HG03025 (cell line): ENCODE measurements around the gene SLC66A1.

Experiments
- ATAC-seq: cut with Tn5 transposase; IDR thresholded peaks from one replicate; pipeline ENCODE4 v1.9.1; 2021; ENCODE audit warnings: mild to moderate bottlenecking, moderate library complexity; ENCODE audit not compliant: unreplicated experiment, low FRiP score

SLC66A1 gene

GRCh38 chr1:19341201-19342061 is 29.3 kb downstream of the SLC66A1 start:
- ATAC-seq = no peak

DNA sequence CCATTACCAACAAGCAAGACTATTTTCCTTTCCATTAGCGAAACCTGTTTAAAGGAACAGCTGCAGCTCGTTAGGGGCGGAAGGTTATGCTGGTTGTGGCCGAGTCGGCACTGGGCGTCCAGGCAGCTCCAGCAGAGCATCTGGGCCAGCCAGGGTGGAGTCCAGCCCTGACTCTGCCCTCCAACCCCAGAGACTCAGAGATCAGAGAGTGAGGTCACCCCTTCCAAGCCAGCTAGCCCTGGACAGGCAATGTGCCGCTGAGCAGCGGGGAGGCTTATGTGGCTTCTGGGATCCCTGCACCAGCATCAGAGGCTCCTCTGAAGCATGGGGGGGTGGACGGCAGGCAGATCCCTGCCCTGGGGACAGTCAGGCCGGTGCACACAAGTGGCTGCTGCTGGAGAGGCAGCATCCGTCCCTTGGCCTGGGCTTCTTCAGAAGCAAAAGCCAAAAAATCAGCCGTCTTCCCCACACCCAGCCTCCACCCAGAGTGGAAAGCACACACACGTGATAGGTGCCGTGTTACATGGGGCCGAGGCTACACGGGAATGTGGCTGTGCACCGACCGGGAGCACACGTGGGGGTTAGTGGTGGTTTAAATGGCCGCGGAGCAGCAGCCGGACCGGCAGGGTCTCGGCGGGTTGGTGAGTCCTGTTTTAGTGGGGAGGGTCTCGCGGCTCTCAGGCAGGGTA is 30.1 kb downstream of the SLC66A1 start:
- no peak for ATAC-seq

DNA sequence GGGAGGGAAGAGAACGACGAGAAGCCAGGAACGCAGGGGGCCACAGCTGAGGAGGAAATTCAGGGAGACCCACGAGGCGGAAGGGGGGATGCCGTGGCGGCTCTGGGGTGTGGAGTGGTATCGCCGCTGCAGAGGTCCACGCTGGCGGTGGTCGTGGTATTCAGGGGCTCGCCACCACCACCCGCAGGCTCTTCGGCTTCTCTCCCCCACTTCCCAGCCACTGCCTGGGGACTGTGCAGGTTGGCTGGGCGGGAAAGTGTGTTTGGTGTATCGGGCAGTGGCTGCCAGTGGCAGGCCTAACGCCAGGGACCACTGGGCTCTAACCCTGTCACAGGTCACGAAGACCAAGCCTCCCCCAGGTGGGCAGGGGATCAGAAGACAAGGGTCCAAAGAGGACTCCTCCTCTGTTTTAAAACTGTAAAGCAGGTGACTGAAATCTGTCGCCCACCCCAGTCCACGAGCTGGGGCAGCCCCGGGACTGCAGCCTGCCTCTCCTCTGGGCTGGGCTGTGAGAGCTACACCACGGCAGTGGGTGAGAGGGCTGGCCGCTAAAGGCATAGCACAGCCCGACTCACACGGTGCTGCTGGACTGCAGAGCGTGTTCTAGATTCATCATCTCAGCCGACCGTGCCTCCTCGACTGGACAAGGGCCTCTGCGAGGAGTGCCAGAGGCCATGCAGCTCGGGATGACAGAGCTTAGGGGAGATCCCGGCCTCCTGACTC is 30.9 kb downstream of the SLC66A1 start:
- no peak for ATAC-seq

DNA sequence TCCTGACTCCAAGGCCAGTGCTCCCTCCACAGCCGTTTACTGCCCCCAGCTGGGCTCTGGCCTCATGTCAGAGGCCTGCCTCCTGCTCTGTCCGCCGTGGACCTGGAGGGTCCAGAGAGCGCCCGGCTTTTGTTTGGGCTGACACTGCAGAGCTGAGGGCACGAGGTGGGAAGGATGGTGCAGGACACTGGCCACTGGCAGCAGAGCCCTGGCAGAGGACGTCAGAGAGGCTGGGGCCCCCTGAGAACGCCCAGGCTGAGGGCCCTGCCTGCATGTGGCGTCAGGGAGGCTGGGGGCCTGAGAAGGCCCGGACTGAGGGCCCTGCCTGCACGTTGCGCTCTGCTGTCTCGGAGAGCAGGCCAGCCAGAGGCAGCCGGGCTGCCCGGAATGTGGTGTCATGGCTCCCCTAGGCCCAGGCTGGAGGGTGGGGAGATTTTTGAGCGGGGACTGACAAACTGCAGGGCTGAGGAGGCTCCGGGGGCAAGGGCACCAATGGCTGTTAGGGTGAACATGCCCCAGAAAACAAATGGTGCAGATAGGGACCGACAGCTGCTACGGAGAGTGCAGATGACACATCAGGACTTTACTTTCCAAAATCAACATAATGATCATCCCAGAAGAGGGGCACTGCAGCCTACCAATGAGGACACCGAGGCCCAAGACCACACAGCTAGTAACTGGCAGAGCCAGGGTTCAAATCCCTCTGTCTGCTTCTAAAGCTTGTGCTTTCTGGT is 31.7 kb downstream of the SLC66A1 start:
- ATAC-seq = no peak

DNA sequence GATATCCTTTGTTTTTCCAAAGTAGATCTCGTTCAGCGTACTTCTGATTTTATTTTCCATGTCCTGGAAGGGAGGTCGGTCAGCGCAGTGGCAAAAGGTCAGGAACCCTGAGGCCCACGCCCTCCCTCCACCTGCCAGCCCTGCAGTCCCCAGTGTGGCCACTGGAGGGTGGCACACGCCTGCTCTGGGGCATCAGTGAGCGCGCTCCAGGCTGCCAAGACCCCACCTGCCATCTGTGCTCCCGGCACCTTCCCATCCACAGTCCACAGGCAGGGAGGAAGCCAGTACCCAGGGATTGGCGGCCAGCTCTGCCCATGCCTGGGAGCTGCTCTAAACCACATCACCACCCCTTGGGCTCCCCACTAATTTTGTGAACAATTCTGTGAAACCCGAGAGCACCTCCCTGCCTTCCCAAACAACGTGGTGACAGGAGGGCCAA is 32.3 kb downstream of the SLC66A1 start:
- no peak for ATAC-seq

GRCh38 chr1:19344831-19345230 is 32.7 kb downstream of the SLC66A1 start:
- no peak for ATAC-seq

DNA sequence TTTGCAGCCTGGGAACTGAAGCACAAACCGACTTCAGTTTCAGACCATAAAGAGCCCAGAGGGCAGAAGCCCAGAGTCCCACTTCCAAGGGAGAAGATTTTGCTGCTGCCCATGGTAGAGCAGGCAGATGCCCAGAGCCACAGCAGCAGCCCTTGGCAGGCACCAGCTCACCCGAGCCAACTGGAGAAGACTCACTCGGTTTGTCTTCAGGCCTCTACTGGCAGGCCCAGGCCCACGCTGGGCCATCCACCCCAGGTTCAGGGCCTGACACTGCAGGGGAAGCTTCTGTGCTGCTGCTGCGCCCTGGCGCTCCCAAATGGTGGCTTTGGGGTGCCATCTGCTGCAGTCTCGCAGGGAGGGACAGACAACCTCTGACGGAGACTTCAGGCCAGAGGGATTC is 33.3 kb downstream of the SLC66A1 start:
- ATAC-seq = no peak

- ATAC-seq = no peak
These were observed 33.9 kb downstream of the SLC66A1 start for GRCh38 chr1:19346026-19346425.

- ATAC-seq = no peak
These were observed 35.5 kb downstream of the SLC66A1 start for GRCh38 chr1:19347533-19348172.

- ATAC-seq = no peak
These were observed 36.5 kb downstream of the SLC66A1 start for GRCh38 chr1:19348441-19349198.

- no peak for ATAC-seq
These were observed 37.9 kb downstream of the SLC66A1 start for GRCh38 chr1:19349999-19350398.

GRCh38 chr1:19350566-19350965 is 38.4 kb downstream of the SLC66A1 start:
- ATAC-seq = no peak

GRCh38 chr1:19351873-19352272 is 39.7 kb downstream of the SLC66A1 start:
- no peak for ATAC-seq

DNA sequence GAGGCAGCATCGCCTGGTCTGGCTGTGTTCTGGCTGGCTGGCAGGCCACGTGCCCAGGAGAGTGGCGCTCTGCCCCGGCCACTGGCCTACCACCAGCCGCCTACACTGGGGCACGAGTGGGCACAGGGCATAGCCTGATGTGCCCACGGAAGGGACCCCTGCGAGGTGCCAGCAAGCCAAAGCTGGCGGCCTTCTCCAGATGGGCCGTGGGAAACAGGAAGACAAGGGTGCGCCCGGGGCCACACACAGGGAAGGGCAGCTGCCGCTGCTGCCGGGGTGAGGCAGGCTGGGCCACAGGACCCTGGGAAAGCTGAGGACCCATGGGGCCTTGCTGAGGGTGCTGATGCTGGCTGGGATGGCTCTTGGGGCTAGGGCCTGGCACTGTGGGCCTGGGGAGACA is 40.7 kb downstream of the SLC66A1 start:
- ATAC-seq = no peak

DNA sequence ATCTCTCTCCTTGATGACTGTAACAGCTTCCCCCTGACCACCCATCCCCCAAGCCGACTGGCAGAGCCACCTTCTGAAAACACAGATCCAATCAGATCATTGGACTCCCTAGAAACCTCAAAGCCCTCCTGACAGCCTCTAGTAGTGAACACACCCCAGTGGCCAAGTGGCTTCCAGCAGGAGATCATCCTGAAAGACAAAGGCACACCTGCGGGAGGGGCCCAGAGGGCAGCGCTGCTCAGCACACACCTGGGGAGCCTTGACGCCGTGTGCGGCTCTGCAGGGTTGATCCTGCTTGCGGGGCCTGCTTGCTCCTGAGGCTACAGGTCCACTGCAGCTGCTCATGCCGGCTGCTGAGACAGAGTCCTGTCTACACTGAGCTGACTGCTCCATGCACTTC is 41.5 kb downstream of the SLC66A1 start:
- ATAC-seq = no peak

- no peak for ATAC-seq
These were observed 42.4 kb downstream of the SLC66A1 start for GRCh38 chr1:19354531-19354981.

DNA sequence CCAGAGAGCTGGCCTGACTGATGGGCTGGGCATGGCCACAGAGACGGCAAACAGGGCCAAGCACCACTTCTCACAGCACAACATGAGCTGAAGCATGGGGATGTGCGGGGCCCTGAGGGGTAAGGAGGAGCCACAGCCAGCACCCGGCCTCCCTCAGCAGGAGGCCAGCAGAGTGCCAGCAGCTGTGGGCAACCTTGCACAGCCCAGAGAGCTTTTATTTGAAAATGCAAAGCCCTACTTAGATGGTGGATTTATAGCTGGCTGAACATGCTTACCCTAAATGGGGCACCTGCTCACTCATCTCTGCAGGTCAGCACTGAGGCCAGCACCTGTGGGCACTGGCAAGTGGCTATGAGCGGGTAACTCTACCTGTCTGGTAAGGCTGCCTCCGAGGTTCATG is 44.1 kb downstream of the SLC66A1 start:
- ATAC-seq = no peak

- ATAC-seq = no peak
These were observed 45.3 kb downstream of the SLC66A1 start for GRCh38 chr1:19357299-19357986.

- no peak for ATAC-seq
These were observed 46.6 kb downstream of the SLC66A1 start for GRCh38 chr1:19358710-19359109.
